NCI-H2171 (cell line): Measurements from ENCODE around the gene STON2.
"Not testable (repeated sequence)": the region's sequence is repeated elsewhere in the genome, so short reads cannot be mapped to it uniquely, and the experiment has no call there.

Experiments
- DNase-seq: peaks from one replicate; lab custom pipeline; 2025; lab: John Stamatoyannopoulos, UW

The STON2 gene

GRCh38 chr14:81400202-81400678, at the start of gene STON2:
Gene STON2 (minus strand): TSS chr14:81400324. CDS start chr14:81398382, 1,942 bp downstream.
- peak; percentile 85 for DNase-seq

- no peak for DNase-seq
Measured at GRCh38 chr14:81449576-81449975, 49.5 kb upstream of the STON2 start.

- no peak for DNase-seq
Measured at GRCh38 chr14:81449114-81449513, 49.0 kb upstream of the STON2 start.

- DNase-seq = no peak
Measured at GRCh38 chr14:81447021-81447764, 47.1 kb upstream of the STON2 start.

- no peak for DNase-seq
Measured at GRCh38 chr14:81446279-81447007, 46.3 kb upstream of the STON2 start.

GRCh38 chr14:81441626-81442134, 41.6 kb upstream of the STON2 start:
- DNase-seq = no peak

- no peak for DNase-seq
Measured at GRCh38 chr14:81440041-81440440, 39.9 kb upstream of the STON2 start.

GRCh38 chr14:81437244-81437643, 37.1 kb upstream of the STON2 start:
- DNase-seq = no peak

- peak; percentile 89 for DNase-seq
Measured at GRCh38 chr14:81436296-81437138, 36.4 kb upstream of the STON2 start.

- DNase-seq = peak; percentile 69
Measured at GRCh38 chr14:81435391-81436295, 35.5 kb upstream of the STON2 start.

GRCh38 chr14:81435048-81435390, 34.9 kb upstream of the STON2 start:
- DNase-seq = no peak

GRCh38 chr14:81434230-81434629, 34.1 kb upstream of the STON2 start:
- no peak for DNase-seq

GRCh38 chr14:81433378-81433777, 33.3 kb upstream of the STON2 start:
- no peak for DNase-seq

GRCh38 chr14:81432219-81432661, 32.1 kb upstream of the STON2 start:
- DNase-seq = no peak

- DNase-seq = no peak
Measured at GRCh38 chr14:81430235-81430634, 30.1 kb upstream of the STON2 start.

GRCh38 chr14:81429749-81430148, 29.6 kb upstream of the STON2 start:
- not testable (repeated sequence) for DNase-seq

- no peak for DNase-seq
Measured at GRCh38 chr14:81429028-81429427, 28.9 kb upstream of the STON2 start.

GRCh38 chr14:81427348-81428058, 27.4 kb upstream of the STON2 start:
- DNase-seq = peak; percentile 20

- DNase-seq = no peak
Measured at GRCh38 chr14:81423504-81423903, 23.4 kb upstream of the STON2 start.

GRCh38 chr14:81418057-81418790, 18.1 kb upstream of the STON2 start:
- DNase-seq = no peak
